CD4-positive, alpha-beta T cell treated with Interleukin-6 at 100 ng/mL for 8 hours (primary cell): ENCODE results near the gene MRPS12.
"Not testable (repeated sequence)": the region's sequence is repeated elsewhere in the genome, so short reads cannot be mapped to it uniquely, and the experiment has no call there.

Experiments used
- DNase-seq: peaks from one replicate; pipeline ENCODE4 v3.0.0-alpha.2; 2020; ENCODE audit warnings: mixed read lengths, low spot score

The MRPS12 gene

GRCh38 chr19:38939957-38940356 is 9.2 kb downstream of the MRPS12 start:
- DNase-seq = no peak

GRCh38 chr19:38941466-38941865 is 10.7 kb downstream of the MRPS12 start:
- not testable (repeated sequence) for DNase-seq

GRCh38 chr19:38941979-38942378 is 11.2 kb downstream of the MRPS12 start:
- no peak for DNase-seq

GRCh38 chr19:38942471-38943181 is 11.9 kb downstream of the MRPS12 start:
- DNase-seq = no peak

GRCh38 chr19:38944981-38945506 is 14.3 kb downstream of the MRPS12 start:
- no peak for DNase-seq

GRCh38 chr19:38945562-38946228 is 15.0 kb downstream of the MRPS12 start:
- DNase-seq = no peak

GRCh38 chr19:38946229-38947010 is 15.7 kb downstream of the MRPS12 start:
- DNase-seq = no peak

- peak; percentile 82 for DNase-seq
These were observed 19.0 kb downstream of the MRPS12 start for GRCh38 chr19:38949580-38950367.

GRCh38 chr19:38951187-38951586 is 20.4 kb downstream of the MRPS12 start:
- DNase-seq = no peak

- DNase-seq = peak; percentile 29
These were observed 21.8 kb downstream of the MRPS12 start for GRCh38 chr19:38952395-38953165.

- no peak for DNase-seq
These were observed 22.9 kb downstream of the MRPS12 start for GRCh38 chr19:38953677-38954076.

- no peak for DNase-seq
These were observed 25.5 kb downstream of the MRPS12 start for GRCh38 chr19:38956264-38956663.

GRCh38 chr19:38958301-38958700 is 27.6 kb downstream of the MRPS12 start:
- no peak for DNase-seq

- DNase-seq = no peak
These were observed 28.9 kb downstream of the MRPS12 start for GRCh38 chr19:38959618-38960017.

- DNase-seq = no peak
These were observed 34.0 kb downstream of the MRPS12 start for GRCh38 chr19:38964738-38965137.

GRCh38 chr19:38966149-38966548 is 35.4 kb downstream of the MRPS12 start:
- not testable (repeated sequence) for DNase-seq

- DNase-seq = no peak
These were observed 40.2 kb downstream of the MRPS12 start for GRCh38 chr19:38970664-38971532.

- DNase-seq = no peak
These were observed 40.9 kb downstream of the MRPS12 start for GRCh38 chr19:38971672-38972071.

- no peak for DNase-seq
These were observed 44.0 kb downstream of the MRPS12 start for GRCh38 chr19:38974624-38975213.
